ENCODE data around the gene STX8. TPM values are rescaled to one million over a fixed set of nuclear protein-coding genes. Genes with fewer than 3 reads are reported as not detected.

STX8 gene
- total RNA-seq, 4 donors from 2014 or later: 38.8 to 102 (median 68.5) TPM

- H3K36me3 ChIP-seq: no peaks in the 10 kb centered on the region
- H3K9me3 ChIP-seq: no peaks in the 10 kb centered on the region
- no peak overlapping the region for H3K4me3 ChIP-seq
- no peak overlapping the region for H3K27ac ChIP-seq
- TF ChIP-seq POLR2A (IDR thresholded peaks at IDR 0.05): no peak
- TF ChIP-seq CTCF (IDR thresholded peaks at IDR 0.05): no peak
- H3K27me3 ChIP-seq: no peaks in the 10 kb centered on the region
- H3K4me1 ChIP-seq: no peaks in the 10 kb centered on the region
- DNase-seq: no peak
Observed at GRCh38 chr17:9410301-9410700, 165.3 kb downstream of the STX8 start.

- H3K27ac ChIP-seq: no peak overlapping the region
Observed at GRCh38 chr17:9409878-9410277, 165.7 kb downstream of the STX8 start.

GRCh38 chr17:9408868-9409829 is 166.5 kb downstream of the STX8 start:
- no peak overlapping the region for H3K4me3 ChIP-seq
- no peak for DNase-seq
- no peaks in the 10 kb centered on the region for H3K36me3 ChIP-seq
- H3K27me3 ChIP-seq: no peaks in the 10 kb centered on the region
- H3K9me3 ChIP-seq: no peaks in the 10 kb centered on the region
- H3K27ac ChIP-seq: no peak overlapping the region
- TF ChIP-seq POLR2A (IDR thresholded peaks at IDR 0.05) (no peak), CTCF (IDR thresholded peaks at IDR 0.05) (no peak)
- no peaks in the 10 kb centered on the region for H3K4me1 ChIP-seq

More at GRCh38 chr17:9409878-9410277, 165.7 kb downstream of the STX8 start:
- DNase-seq: no peak
- Histone ChIP-seq H3K36me3 (no peaks in the 10 kb centered on the region), H3K4me3 (no peak overlapping the region), H3K4me1 (no peaks in the 10 kb centered on the region), H3K27me3 (no peaks in the 10 kb centered on the region), H3K9me3 (no peaks in the 10 kb centered on the region)
- no peak for TF ChIP-seq POLR2A (IDR thresholded peaks at IDR 0.05)
- TF ChIP-seq CTCF (IDR thresholded peaks at IDR 0.05): no peak

GRCh38 chr17:9408381-9408780 is 167.2 kb downstream of the STX8 start:
- DNase-seq: no peak
- H3K9me3 ChIP-seq: no peaks in the 10 kb centered on the region
- no peak overlapping the region for H3K4me3 ChIP-seq
- no peaks in the 10 kb centered on the region for H3K4me1 ChIP-seq
- H3K27ac ChIP-seq: no peak overlapping the region
- H3K27me3 ChIP-seq: no peaks in the 10 kb centered on the region
- no peaks in the 10 kb centered on the region for H3K36me3 ChIP-seq
- TF ChIP-seq POLR2A (IDR thresholded peaks at IDR 0.05) (no peak), CTCF (IDR thresholded peaks at IDR 0.05) (no peak)

DNA sequence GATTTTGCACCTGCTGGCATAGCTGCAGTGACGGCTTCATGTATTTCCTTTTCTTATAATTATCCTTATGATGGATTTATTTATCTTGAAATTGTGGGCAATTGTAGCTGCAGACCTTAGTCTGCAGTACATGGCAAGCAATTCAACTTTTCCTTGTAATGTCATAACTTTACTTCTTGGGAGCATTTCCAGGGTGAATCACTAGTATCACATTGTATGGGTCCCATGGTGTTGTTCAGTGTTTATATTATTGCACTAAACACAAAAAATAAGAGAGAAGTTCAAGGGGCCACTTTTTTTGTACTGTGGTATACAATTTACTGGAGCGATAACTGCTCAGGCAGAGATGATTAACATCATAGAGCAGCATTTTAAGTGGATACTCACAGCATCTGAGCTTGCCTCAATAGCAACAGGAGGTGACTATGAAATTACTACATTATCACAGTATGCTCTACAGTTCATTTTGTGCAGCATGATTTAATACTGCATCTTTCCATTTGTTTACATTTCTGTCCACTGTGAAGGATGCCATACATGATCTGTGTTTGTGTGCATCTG is 169.5 kb downstream of the STX8 start:
- no peaks in the 10 kb centered on the region for H3K9me3 ChIP-seq
- no peak for TF ChIP-seq CTCF (IDR thresholded peaks at IDR 0.05)
- no peak for TF ChIP-seq POLR2A (IDR thresholded peaks at IDR 0.05)
- H3K27me3 ChIP-seq: no peaks in the 10 kb centered on the region
- H3K4me1 ChIP-seq: no peaks in the 10 kb centered on the region
- no peak overlapping the region for H3K27ac ChIP-seq
- DNase-seq: no peak
- H3K4me3 ChIP-seq: no peak overlapping the region
- H3K36me3 ChIP-seq: no peaks in the 10 kb centered on the region

Data from Peyer's patch (tissue), 4 donors.